Neuronal stem cell (in vitro differentiated cells): ENCODE data around the gene PDE3B.
"Not testable (repeated sequence)": the region's sequence is repeated elsewhere in the genome, so short reads cannot be mapped to it uniquely, and the experiment has no call there.

Source experiments
- DNase-seq: peaks from one replicate; pipeline ENCODE4 v3.0.0-alpha.2; 2013; ENCODE audit warnings: low spot score
- H2AFZ ChIP-seq: one replicate; pipeline ENCODE4 v1.6.1; 2013; ENCODE audit warnings: mild to moderate bottlenecking, low read length, inconsistent platforms
- H2AK5ac ChIP-seq: 2 replicates; pipeline ENCODE4 v1.6.1; 2013; ENCODE audit warnings: low read depth, mild to moderate bottlenecking, inconsistent platforms, low read length, moderate library complexity, mixed read lengths
- H2BK120ac ChIP-seq: 2 replicates; pipeline ENCODE4 v1.6.1; 2013; ENCODE audit warnings: low read depth, mild to moderate bottlenecking, inconsistent platforms, low read length, moderate library complexity, mixed read lengths
- H2BK12ac ChIP-seq: one replicate; pipeline ENCODE4 v1.6.1; 2013; ENCODE audit warnings: low read length, inconsistent platforms
- H2BK15ac ChIP-seq: 2 replicates; pipeline ENCODE4 v1.6.1; 2013; ENCODE audit warnings: mild to moderate bottlenecking, low read length, inconsistent platforms, mixed read lengths
- H2BK5ac ChIP-seq: one replicate; pipeline ENCODE4 v1.6.1; 2013; ENCODE audit warnings: inconsistent platforms, mild to moderate bottlenecking, low read length, moderate library complexity
- H3K14ac ChIP-seq: one replicate; pipeline ENCODE4 v1.6.1; 2013; ENCODE audit warnings: low read length, inconsistent platforms
- H3K18ac ChIP-seq: 2 replicates; pipeline ENCODE4 v1.6.1; 2013; ENCODE audit warnings: low read length, inconsistent platforms
- H3K23ac ChIP-seq: 2 replicates; pipeline ENCODE4 v1.6.1; 2013; ENCODE audit warnings: low read depth, mild to moderate bottlenecking, mixed read lengths, low read length, inconsistent platforms; ENCODE audit not compliant: poor library complexity
- H3K27ac ChIP-seq: replicated peaks from 3 replicates; pipeline ENCODE4 v1.5.1; 2013; ENCODE audit warnings: low read length, inconsistent platforms
- H3K27me3 ChIP-seq, 3 experiments: 2 replicates each; pipeline ENCODE4 v1.6.1; 2013; ENCODE audit warnings: low read length in 3 of 3, mild to moderate bottlenecking in 2 of 3, inconsistent platforms in 1 of 3, low read depth in 1 of 3, mixed read lengths in 1 of 3, moderate library complexity in 1 of 3; ENCODE audit not compliant: control insufficient read depth in 3 of 3, insufficient read depth in 3 of 3
- H3K36me3 ChIP-seq, 2 donors: replicated peaks in 1 of 2; 2 replicates each; pipeline ENCODE4 v1.6.1; 2013; ENCODE audit warnings: low read length in 2 of 2; ENCODE audit not compliant: control insufficient read depth in 2 of 2, insufficient read depth in 2 of 2
- H3K4ac ChIP-seq: 2 replicates; pipeline ENCODE4 v1.6.1; 2013; ENCODE audit warnings: inconsistent platforms, mild to moderate bottlenecking, low read length, moderate library complexity
- H3K4me1 ChIP-seq, 2 donors: 1 replicate in 1 of 2; 2 replicates in 1 of 2; pipeline ENCODE4 v1.6.1; 2013; ENCODE audit warnings: low read length in 2 of 2, low read depth in 1 of 2; ENCODE audit not compliant: control insufficient read depth in 2 of 2, insufficient read depth in 1 of 2
- H3K4me2 ChIP-seq: one replicate; pipeline ENCODE4 v1.6.1; 2013; ENCODE audit warnings: mild to moderate bottlenecking, low read length, inconsistent platforms; ENCODE audit not compliant: insufficient read depth, poor library complexity, severe bottlenecking
- H3K4me3 ChIP-seq, 2 donors: 2 replicates each; pipeline ENCODE4 v1.5.1; 2013; ENCODE audit warnings: low read length in 2 of 2, mild to moderate bottlenecking in 2 of 2, inconsistent platforms in 1 of 2, moderate library complexity in 1 of 2
- H3K79me1 ChIP-seq: one replicate; pipeline ENCODE4 v1.6.1; 2013; ENCODE audit warnings: low read depth, mild to moderate bottlenecking, inconsistent platforms, low read length, moderate library complexity
- H3K9ac ChIP-seq: one replicate; pipeline ENCODE4 v1.6.1; 2013; ENCODE audit warnings: mild to moderate bottlenecking, low read depth, low read length, inconsistent platforms; ENCODE audit not compliant: poor library complexity
- H3K9me3 ChIP-seq, 2 donors: replicated peaks in 1 of 2; 2 replicates each; pipeline versions ENCODE3 to v1.6.1; 2013; ENCODE audit warnings: low read length in 2 of 2, mild to moderate bottlenecking in 2 of 2, inconsistent platforms in 1 of 2, low read depth in 1 of 2, mixed read lengths in 1 of 2, moderate library complexity in 1 of 2; ENCODE audit not compliant: control insufficient read depth in 2 of 2, insufficient read depth in 1 of 2
- H4K8ac ChIP-seq: one replicate; pipeline ENCODE4 v1.6.1; 2013; ENCODE audit warnings: low read depth, mild to moderate bottlenecking, inconsistent platforms, low read length, moderate library complexity
- H4K91ac ChIP-seq: one replicate; pipeline ENCODE4 v1.6.1; 2013; ENCODE audit warnings: low read length, low read depth, mild to moderate bottlenecking, inconsistent platforms; ENCODE audit not compliant: poor library complexity
- WGBS, 2 donors: extraction: QIAGEN DNeasy Blood & Tissue Kit; methylation state at CpG; one replicate each; pipeline ENCODE4 v1.1.7; 2013; ENCODE audit warnings: missing lambda C conversion rate in 2 of 2, mixed read lengths in 1 of 2; ENCODE audit not compliant: insufficient read length in 2 of 2, insufficient replicate concordance in 1 of 2; ENCODE audit errors: extremely low coverage in 2 of 2; 5-methylcytosine and 5-hydroxymethylcytosine counted together

PDE3B gene

DNA sequence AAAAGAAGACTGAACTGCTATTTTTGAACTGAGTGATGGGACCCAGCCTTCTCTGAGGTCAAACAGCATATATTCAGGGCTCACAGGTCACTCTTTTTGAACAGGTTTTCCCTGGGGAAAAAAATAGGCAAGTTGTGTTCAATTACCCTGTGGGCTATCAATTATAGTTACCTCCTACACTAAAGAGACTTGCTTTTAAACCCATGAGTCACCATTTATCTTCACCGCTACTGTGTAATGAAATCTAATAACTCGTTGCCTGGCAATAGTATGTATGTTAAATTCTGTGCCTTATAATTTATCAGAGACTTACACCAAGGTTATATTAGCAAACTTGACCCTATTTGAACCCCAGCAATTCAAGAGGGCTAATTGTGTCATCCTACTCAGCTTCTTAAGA, 149.9 kb downstream of the PDE3B start:
- Histone ChIP-seq H2BK120ac (no peak overlapping the region), H3K79me1 (no peaks in the 10 kb centered on the region)
- no peak for DNase-seq

DNA sequence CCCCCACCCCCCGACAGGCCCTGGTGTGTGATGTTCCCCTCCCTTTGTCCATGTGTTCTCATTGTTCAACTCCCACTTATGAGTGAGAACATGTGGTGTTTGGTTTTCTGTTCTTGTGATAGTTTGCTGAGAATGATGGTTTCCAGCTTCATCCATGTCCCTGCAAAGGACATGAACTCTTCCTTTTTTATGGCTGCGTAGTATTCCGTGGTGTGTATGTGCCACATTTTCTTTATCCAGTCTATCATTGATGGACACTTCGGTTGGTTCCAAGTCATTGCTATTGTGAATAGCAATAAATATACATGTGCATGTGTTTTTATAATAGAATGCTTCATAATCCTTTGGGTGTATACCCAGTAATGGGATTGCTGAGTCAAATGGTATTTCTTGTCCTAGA, 152.4 kb downstream of the PDE3B start:
- not testable (repeated sequence) for H3K4me1 ChIP-seq, H3K9ac ChIP-seq, H3K27me3 ChIP-seq, H3K4ac ChIP-seq, H4K91ac ChIP-seq, H2BK15ac ChIP-seq, H2BK120ac ChIP-seq, H2BK12ac ChIP-seq, H2AK5ac ChIP-seq, H3K36me3 ChIP-seq, H3K4me3 ChIP-seq, H2AFZ ChIP-seq, H3K9me3 ChIP-seq, H3K4me2 ChIP-seq, H2BK5ac ChIP-seq, H4K8ac ChIP-seq, H3K27ac ChIP-seq, H3K14ac ChIP-seq, H3K79me1 ChIP-seq, H3K18ac ChIP-seq, H3K23ac ChIP-seq, DNase-seq
- WGBS, 2 donors: no CpG with 5 or more reads among the region's 4 CpGs

More for the DNA sequence above, 149.9 kb downstream of the PDE3B start:
- Histone ChIP-seq H2BK15ac (no peak overlapping the region), H4K8ac (no peak overlapping the region), H3K27ac (no peak overlapping the region), H3K9me3 (no peaks in the 10 kb centered on the region), H2BK5ac (no peak overlapping the region), H3K36me3 (no peaks in the 10 kb centered on the region), H3K18ac (no peak overlapping the region), H3K23ac (no peak overlapping the region), H3K4ac (no peak overlapping the region), H3K4me3 (no peak overlapping the region), H3K9ac (no peak overlapping the region), H3K27me3 (no peaks in the 10 kb centered on the region), H3K14ac (no peak overlapping the region), H4K91ac (no peak overlapping the region), H2AK5ac (no peak overlapping the region), H2AFZ (no peak overlapping the region), H2BK12ac (no peak overlapping the region), H3K4me2 (no peak overlapping the region), H3K4me1 (no peaks in the 10 kb centered on the region)
- no CpG with 5 or more reads among the region's 2 CpGs for WGBS, 2 donors

DNA sequence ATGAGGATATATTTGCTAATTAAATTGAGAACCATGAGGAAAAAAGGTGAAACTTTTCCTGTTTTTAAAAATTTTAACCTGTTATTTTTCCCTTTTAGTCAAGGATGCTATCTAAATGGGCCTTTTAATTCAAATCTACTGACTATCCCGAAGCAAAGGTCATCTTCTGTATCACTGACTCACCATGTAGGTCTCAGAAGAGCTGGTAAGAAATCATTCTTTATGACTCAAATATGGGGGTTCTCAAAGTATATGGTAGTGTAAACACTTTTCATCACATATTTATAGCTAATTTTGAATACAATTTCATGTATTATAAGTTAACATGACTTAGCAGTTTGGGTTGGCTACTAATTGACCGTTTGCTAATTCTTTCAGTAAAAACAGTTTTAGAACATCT, 160.2 kb downstream of the PDE3B start:
- H2BK5ac ChIP-seq: no peak overlapping the region
- no peak overlapping the region for H2BK12ac ChIP-seq
- no CpG with 5 or more reads among the region's 2 CpGs for WGBS, 2 donors
- no peak overlapping the region for H3K9ac ChIP-seq
- no peak overlapping the region for H2AFZ ChIP-seq
- H3K14ac ChIP-seq: no peak overlapping the region
- no peak overlapping the region for H2BK15ac ChIP-seq
- H3K36me3 ChIP-seq: peaks cover 0 to 18% of the 10 kb centered on the region in 2 donors
- no peaks in the 10 kb centered on the region for H3K27me3 ChIP-seq
- H3K4me3 ChIP-seq: no peak overlapping the region
- H3K18ac ChIP-seq: no peak overlapping the region
- H3K79me1 ChIP-seq: no peaks in the 10 kb centered on the region
- H4K91ac ChIP-seq: no peak overlapping the region
- peaks cover 0 to 3% of the 10 kb centered on the region in 2 donors for H3K4me1 ChIP-seq
- H2BK120ac ChIP-seq: no peak overlapping the region
- DNase-seq: no peak
- no peak overlapping the region for H2AK5ac ChIP-seq
- no peak overlapping the region for H4K8ac ChIP-seq
- no peaks in the 10 kb centered on the region for H3K9me3 ChIP-seq
- H3K4me2 ChIP-seq: no peak overlapping the region
- no peak overlapping the region for H3K4ac ChIP-seq
- no peak overlapping the region for H3K23ac ChIP-seq
- H3K27ac ChIP-seq: no peak overlapping the region

- Histone ChIP-seq H3K4ac (no peak overlapping the region), H3K4me2 (no peak overlapping the region), H2AK5ac (no peak overlapping the region), H3K36me3 (peaks cover 0 to 24% of the 10 kb centered on the region in 2 donors), H3K27me3 (no peaks in the 10 kb centered on the region), H3K79me1 (no peaks in the 10 kb centered on the region), H2BK15ac (no peak overlapping the region), H3K27ac (no peak overlapping the region), H3K4me3 (no peak overlapping the region), H4K8ac (no peak overlapping the region), H3K23ac (no peak overlapping the region), H3K9ac (no peak overlapping the region), H2BK5ac (no peak overlapping the region), H3K4me1 (no peaks in the 10 kb centered on the region), H2BK12ac (no peak overlapping the region), H3K14ac (no peak overlapping the region), H2BK120ac (no peak overlapping the region), H4K91ac (no peak overlapping the region), H2AFZ (no peak overlapping the region), H3K18ac (no peak overlapping the region), H3K9me3 (no peaks in the 10 kb centered on the region)
- no peak for DNase-seq
These were observed 165.9 kb downstream of the PDE3B start for GRCh38 chr11:14809466-14809865.
